Measurements from ENCODE around the gene CCM2. TPM values are rescaled to one million over a fixed set of nuclear protein-coding genes. Genes with fewer than 3 reads are reported as not detected.

CCM2 gene
- total RNA-seq: 35.1 and 63.4 TPM in 2 replicates

GRCh38 chr7:45000093-45001032, at the start of gene CCM2:
TSS of gene CCM2 (plus strand) at chr7:45000201. CDS start at chr7:45000334, 133 bp downstream.

DNA sequence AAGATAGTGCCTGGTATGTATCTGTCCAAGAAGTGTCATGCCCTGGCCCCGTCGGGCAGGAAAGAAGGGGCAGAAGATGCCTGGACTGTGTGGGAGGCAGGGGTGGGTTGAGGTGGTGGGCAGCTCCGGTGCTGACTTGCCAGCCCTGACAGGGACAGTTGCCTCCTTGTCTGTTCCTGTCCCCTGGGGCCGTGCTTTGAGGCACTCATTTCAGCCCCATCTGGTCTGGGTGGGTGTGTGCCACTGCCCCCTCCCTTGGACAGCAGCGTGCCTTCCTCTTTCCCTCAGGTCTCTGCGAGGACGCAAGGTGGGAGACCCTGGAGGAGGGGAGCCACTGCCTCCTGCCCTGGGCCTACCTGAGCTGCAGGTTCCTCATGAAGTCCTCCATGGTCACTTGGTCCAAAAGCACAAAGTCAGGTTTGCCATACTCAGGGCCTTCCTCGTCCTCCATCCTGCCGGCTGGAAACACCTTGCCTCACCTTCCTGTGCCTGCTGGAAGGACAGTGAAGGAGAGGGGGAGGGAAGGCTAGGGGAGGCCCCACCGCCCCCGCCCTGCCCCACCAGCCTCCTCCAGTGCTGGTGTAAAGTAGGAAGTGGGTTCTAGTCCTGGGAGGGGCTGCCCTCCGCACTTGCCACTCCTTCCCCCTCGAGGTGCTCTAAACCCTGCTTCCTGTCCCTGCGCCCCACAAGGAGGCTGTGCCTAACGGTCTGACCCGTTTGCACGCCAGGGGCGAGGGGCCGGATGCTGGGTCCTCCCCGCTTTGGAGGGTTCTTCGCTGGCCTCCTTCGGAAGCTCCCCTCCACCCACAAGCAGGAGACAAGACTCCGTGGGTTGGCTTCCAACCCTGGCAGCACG, 21.3 kb upstream of the CCM2 start, which contains the start of gene MYO1G:
TSS of gene MYO1G (minus strand) at position 505 of the 856 bp plus-strand sequence. CDS start at position 451, 54 bp downstream.

GRCh38 chr7:45088821-45089340, 88.9 kb downstream of the CCM2 start, which contains the start of gene NACAD:
TSS of gene NACAD (minus strand) at chr7:45088969. CDS start at chr7:45088894, 75 bp downstream.

GRCh38 chr7:45111298-45112223, 111.6 kb downstream of the CCM2 start, which contains the start of gene TBRG4:
TSS of gene TBRG4 (minus strand) at chr7:45111697. CDS start at chr7:45109237, 2,460 bp downstream.

Other genes starting within 250 kb of the CCM2 start
- gene PPIA, start 203.5 kb upstream of the CCM2 start, total RNA-seq: 1,874 and 3,959 TPM in 2 replicates
- 136 and 203 TPM in 2 replicates for gene H2AZ2, start 152.1 kb upstream of the CCM2 start, total RNA-seq
- 12.3 and 22.0 TPM in 2 replicates for gene PURB, start 114.7 kb upstream of the CCM2 start, total RNA-seq
- gene MYO1G, start 21.2 kb upstream of the CCM2 start, total RNA-seq: 0.13 and 0.56 TPM in 2 replicates
- 3.4 and 6.1 TPM in 2 replicates for gene NACAD, start 88.8 kb downstream of the CCM2 start, total RNA-seq
- 49.7 and 77.4 TPM in 2 replicates for gene TBRG4, start 111.5 kb downstream of the CCM2 start, total RNA-seq
- not detected in 2 replicates for gene RAMP3, start 157.6 kb downstream of the CCM2 start, total RNA-seq

Data from epithelial cell of alveolus of lung (primary cell).